Glutamatergic neuron (in vitro differentiated cells): ENCODE data around the gene FAM81B. TPM values are rescaled to one million over a fixed set of nuclear protein-coding genes. Genes with fewer than 3 reads are reported as not detected.
"Not testable (repeated sequence)": the region's sequence is repeated elsewhere in the genome, so short reads cannot be mapped to it uniquely, and the experiment has no call there.

Experiments
- DNase-seq: peaks from one replicate; pipeline ENCODE4 v3.0.0; 2022
- H3K27ac Mint-ChIP-seq: one replicate; pipeline ENCODE4 v1.8.0; 2020; ENCODE audit warnings: mild to moderate bottlenecking, mixed read lengths, inconsistent platforms; ENCODE audit not compliant: unreplicated experiment
- H3K27me3 Mint-ChIP-seq: one replicate; pipeline ENCODE4 v1.8.0; 2020; ENCODE audit warnings: mild to moderate bottlenecking, moderate library complexity, mixed read lengths, inconsistent platforms; ENCODE audit not compliant: unreplicated experiment
- H3K36me3 Mint-ChIP-seq: one replicate; pipeline ENCODE4 v1.8.0; 2020; ENCODE audit warnings: mild to moderate bottlenecking, mixed read lengths, inconsistent platforms; ENCODE audit not compliant: unreplicated experiment
- H3K4me1 Mint-ChIP-seq: one replicate; pipeline ENCODE4 v1.8.0; 2020; ENCODE audit warnings: mild to moderate bottlenecking, low read depth, mixed read lengths, inconsistent platforms; ENCODE audit not compliant: unreplicated experiment
- H3K4me3 Mint-ChIP-seq: one replicate; pipeline ENCODE4 v1.8.0; 2020; ENCODE audit warnings: mild to moderate bottlenecking, mixed read lengths, inconsistent platforms; ENCODE audit not compliant: unreplicated experiment
- H3K9me3 Mint-ChIP-seq: one replicate; pipeline ENCODE4 v1.8.0; 2020; ENCODE audit warnings: mild to moderate bottlenecking, moderate library complexity, mixed read lengths, inconsistent platforms; ENCODE audit not compliant: unreplicated experiment
- CTCF ChIP-seq: fragments of 200-600 bp; sonication (generic); IDR thresholded peaks from one replicate; pipeline ENCODE4 v1.5.0; 2021; ENCODE audit not compliant: partially characterized antibody, unreplicated experiment
- total RNA-seq: library from RNA; stranded (reverse); fragmentation: NEBNext Ultra II Directional; extraction: Animal tissue kit (Norgen Biotek cat#: 25700); gene quantifications from one replicate; pipeline ENCODE4 v1.2.1, GENCODE V29; 2021; ENCODE audit not compliant: unreplicated experiment

The FAM81B gene
- total RNA-seq, 1 donor from 2014 or later = not detected

- Mint-ChIP-seq H3K4me1 (peaks cover 8% of the 10 kb centered on the region), H3K9me3 (no peaks in the 10 kb centered on the region), H3K27ac (no peak overlapping the region), H3K4me3 (no peak overlapping the region), H3K36me3 (no peaks in the 10 kb centered on the region), H3K27me3 (peaks cover 3% of the 10 kb centered on the region)
- no peak for TF ChIP-seq CTCF
- DNase-seq = no peak
These were observed 6.5 kb upstream of the FAM81B start for GRCh38 chr5:95384485-95385213.

GRCh38 chr5:95385334-95385733 lies 5.8 kb upstream of the FAM81B start:
- DNase-seq = no peak
- H3K4me3 Mint-ChIP-seq = no peak overlapping the region
- no peaks in the 10 kb centered on the region for H3K36me3 Mint-ChIP-seq
- H3K27me3 Mint-ChIP-seq = peaks cover 3% of the 10 kb centered on the region
- peaks cover 8% of the 10 kb centered on the region for H3K4me1 Mint-ChIP-seq
- TF ChIP-seq CTCF = no peak
- no peaks in the 10 kb centered on the region for H3K9me3 Mint-ChIP-seq
- no peak overlapping the region for H3K27ac Mint-ChIP-seq

- H3K27ac Mint-ChIP-seq, DNase-seq, H3K4me3 Mint-ChIP-seq, H3K27me3 Mint-ChIP-seq, H3K36me3 Mint-ChIP-seq, H3K9me3 Mint-ChIP-seq, H3K4me1 Mint-ChIP-seq: not testable (repeated sequence)
These were observed 799 bp downstream of the FAM81B start for GRCh38 chr5:95391965-95392364.

GRCh38 chr5:95392593-95393182 lies 1.5 kb downstream of the FAM81B start:
- H3K27ac Mint-ChIP-seq = no peak overlapping the region
- H3K4me1 Mint-ChIP-seq = no peaks in the 10 kb centered on the region
- H3K9me3 Mint-ChIP-seq = no peaks in the 10 kb centered on the region
- no peak for TF ChIP-seq CTCF
- H3K36me3 Mint-ChIP-seq = no peaks in the 10 kb centered on the region
- DNase-seq = no peak
- H3K27me3 Mint-ChIP-seq = no peaks in the 10 kb centered on the region
- no peak overlapping the region for H3K4me3 Mint-ChIP-seq

GRCh38 chr5:95393279-95393678 lies 2.1 kb downstream of the FAM81B start:
- H3K27ac Mint-ChIP-seq = no peak overlapping the region
- DNase-seq = no peak
- no peak for TF ChIP-seq CTCF
- H3K4me1 Mint-ChIP-seq = no peaks in the 10 kb centered on the region
- no peaks in the 10 kb centered on the region for H3K9me3 Mint-ChIP-seq
- no peaks in the 10 kb centered on the region for H3K36me3 Mint-ChIP-seq
- no peak overlapping the region for H3K4me3 Mint-ChIP-seq
- no peaks in the 10 kb centered on the region for H3K27me3 Mint-ChIP-seq
